Smooth muscle cell (in vitro differentiated cells): Measurements from ENCODE around the gene STX4. TPM values are rescaled to one million over a fixed set of nuclear protein-coding genes. Genes with fewer than 3 reads are reported as not detected.

Experiments used
- DNase-seq: peaks from one replicate; lab custom pipeline; 2025; ENCODE audit not compliant: unreplicated experiment; lab: John Stamatoyannopoulos, UW
- H2AFZ ChIP-seq: fragments of 200-600 bp; sonication (generic); 2 replicates; pipeline ENCODE4 v1.6.0; 2016; ENCODE audit warnings: antibody characterized with exemption, low read depth, mild to moderate bottlenecking
- H3F3A ChIP-seq: fragments of 200-600 bp; sonication (generic); 2 replicates; pipeline ENCODE4 v1.6.0; 2017; ENCODE audit warnings: antibody characterized with exemption, low read depth
- H3K27ac ChIP-seq: fragments of 200-600 bp; sonication (generic); 2 replicates; pipeline ENCODE4 v1.5.1; 2016; ENCODE audit warnings: low read depth, mild to moderate bottlenecking
- H3K27me3 ChIP-seq: fragments of 200-600 bp; sonication (generic); 2 replicates; pipeline ENCODE4 v1.6.1; 2016; ENCODE audit warnings: low read depth, mild to moderate bottlenecking
- H3K36me3 ChIP-seq: fragments of 200-600 bp; sonication (generic); 2 replicates; pipeline ENCODE4 v1.5.1; 2016; ENCODE audit warnings: low read depth
- H3K4me1 ChIP-seq: fragments of 200-600 bp; sonication (generic); 2 replicates; pipeline ENCODE4 v1.5.1; 2016; ENCODE audit warnings: low read depth
- H3K4me2 ChIP-seq: fragments of 200-600 bp; sonication (generic); 2 replicates; pipeline ENCODE4 v1.6.0; 2016; ENCODE audit warnings: mild to moderate bottlenecking
- H3K4me3 ChIP-seq: fragments of 200-600 bp; sonication (generic); 2 replicates; pipeline ENCODE4 v1.5.1; 2016; ENCODE audit warnings: mild to moderate bottlenecking
- H3K79me2 ChIP-seq: fragments of 200-600 bp; sonication (generic); 2 replicates; pipeline ENCODE4 v1.6.0; 2016; ENCODE audit warnings: low read depth, mild to moderate bottlenecking
- H3K9ac ChIP-seq: fragments of 200-600 bp; sonication (generic); 2 replicates; pipeline ENCODE4 v1.6.0; 2016; ENCODE audit warnings: low read depth
- H3K9me3 ChIP-seq: fragments of 200-600 bp; sonication (generic); replicated peaks from 2 replicates; pipeline ENCODE4 v1.5.1; 2016; ENCODE audit warnings: low read depth
- H4K20me1 ChIP-seq: fragments of 200-600 bp; sonication (generic); 2 replicates; pipeline ENCODE4 v1.6.0; 2016; ENCODE audit warnings: low read depth
- WGBS: methylation state at CpG from one replicate; pipeline ENCODE4 v1.1.7; 2016; ENCODE audit warnings: low lambda C conversion rate; 5-methylcytosine and 5-hydroxymethylcytosine counted together
- polyA plus RNA-seq: library from polyadenylated mRNA; unstranded; fragments of >200 nt; fragmentation: Nextera tagmentation; extraction: Ambion mirVana; gene quantifications from 2 replicates; pipeline ENCODE4 v1.2.1, GENCODE V29; 2016
- total RNA-seq: library from RNA; depleted of rRNA; stranded (reverse); fragments of >200 nt; gene quantifications from 2 replicates; pipeline ENCODE4 v1.2.3, GENCODE V29; 2014
- TF ChIP-seq, protein P1 (sequence below): fragments of 200-600 bp; sonication (generic); IDR thresholded peaks from 2 replicates; pipeline ENCODE4 v1.5.1; 2017; ENCODE audit warnings: borderline replicate concordance, mild to moderate bottlenecking, antibody characterized with exemption; ENCODE audit not compliant: insufficient read depth, poor library complexity, severe bottlenecking

The STX4 gene
- total and polyA plus RNA-seq, 2 experiments from 2014 or later, result 23.1 to 50.6 TPM

DNA sequence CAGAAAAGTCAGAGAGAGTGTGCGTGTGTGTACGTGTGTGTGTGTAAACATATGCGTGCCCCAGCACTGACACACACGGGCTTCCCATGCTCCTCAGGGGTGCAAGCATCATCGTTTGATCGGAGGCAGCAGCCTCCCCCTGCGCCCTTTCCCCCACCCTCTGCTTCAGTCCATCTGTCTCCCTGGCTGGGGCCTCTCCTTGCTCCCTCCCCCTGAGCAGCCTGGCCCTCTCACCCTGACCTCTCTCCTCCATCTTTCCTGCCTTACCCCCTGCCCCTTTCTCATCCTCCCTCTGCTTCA, 27.3 kb upstream of the STX4 start:
- WGBS, result 86% methylated on average over 4 of the region's 7 CpGs
- no peaks in the 10 kb centered on the region for H4K20me1 ChIP-seq
- TF ChIP-seq, protein P1, sequence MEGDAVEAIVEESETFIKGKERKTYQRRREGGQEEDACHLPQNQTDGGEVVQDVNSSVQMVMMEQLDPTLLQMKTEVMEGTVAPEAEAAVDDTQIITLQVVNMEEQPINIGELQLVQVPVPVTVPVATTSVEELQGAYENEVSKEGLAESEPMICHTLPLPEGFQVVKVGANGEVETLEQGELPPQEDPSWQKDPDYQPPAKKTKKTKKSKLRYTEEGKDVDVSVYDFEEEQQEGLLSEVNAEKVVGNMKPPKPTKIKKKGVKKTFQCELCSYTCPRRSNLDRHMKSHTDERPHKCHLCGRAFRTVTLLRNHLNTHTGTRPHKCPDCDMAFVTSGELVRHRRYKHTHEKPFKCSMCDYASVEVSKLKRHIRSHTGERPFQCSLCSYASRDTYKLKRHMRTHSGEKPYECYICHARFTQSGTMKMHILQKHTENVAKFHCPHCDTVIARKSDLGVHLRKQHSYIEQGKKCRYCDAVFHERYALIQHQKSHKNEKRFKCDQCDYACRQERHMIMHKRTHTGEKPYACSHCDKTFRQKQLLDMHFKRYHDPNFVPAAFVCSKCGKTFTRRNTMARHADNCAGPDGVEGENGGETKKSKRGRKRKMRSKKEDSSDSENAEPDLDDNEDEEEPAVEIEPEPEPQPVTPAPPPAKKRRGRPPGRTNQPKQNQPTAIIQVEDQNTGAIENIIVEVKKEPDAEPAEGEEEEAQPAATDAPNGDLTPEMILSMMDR, result no peak
- no peak for DNase-seq
- no peaks in the 10 kb centered on the region for H3F3A ChIP-seq
- H3K4me3 ChIP-seq, result no peak overlapping the region
- H3K36me3 ChIP-seq, result no peaks in the 10 kb centered on the region
- H3K27ac ChIP-seq, result no peak overlapping the region
- H3K9ac ChIP-seq, result no peak overlapping the region
- H3K9me3 ChIP-seq, result no peaks in the 10 kb centered on the region
- H3K79me2 ChIP-seq, result no peaks in the 10 kb centered on the region
- H3K27me3 ChIP-seq, result peaks cover under 1% of the 10 kb centered on the region
- H2AFZ ChIP-seq, result no peak overlapping the region
- H3K4me1 ChIP-seq, result peaks cover 4% of the 10 kb centered on the region
- H3K4me2 ChIP-seq, result no peak overlapping the region

DNA sequence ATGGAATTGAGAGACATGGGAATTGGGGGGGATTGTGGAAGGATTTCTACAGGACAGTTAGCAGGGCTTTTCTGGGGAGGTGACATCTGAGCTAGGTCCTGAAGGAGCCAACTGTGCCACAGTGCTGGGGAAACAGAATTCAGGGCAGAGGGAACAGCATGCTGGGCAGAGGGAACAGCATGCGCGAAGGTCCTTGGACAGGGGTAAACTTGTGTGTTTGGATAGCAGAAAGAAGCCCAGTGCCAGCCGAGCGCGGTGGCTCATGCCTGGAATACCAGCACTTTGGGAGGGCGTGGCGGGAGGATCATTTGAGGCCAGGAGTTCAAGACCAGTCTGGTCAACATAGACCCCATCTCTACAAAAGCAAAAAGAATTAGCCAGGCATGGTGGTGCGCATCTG, 26.8 kb upstream of the STX4 start:
- Histone ChIP-seq H2AFZ (no peak overlapping the region), H3F3A (no peaks in the 10 kb centered on the region), H3K4me3 (no peak overlapping the region), H4K20me1 (no peaks in the 10 kb centered on the region), H3K79me2 (no peaks in the 10 kb centered on the region), H3K27ac (no peak overlapping the region), H3K4me2 (no peak overlapping the region), H3K36me3 (no peaks in the 10 kb centered on the region), H3K27me3 (peaks cover 6% of the 10 kb centered on the region), H3K4me1 (peaks cover 4% of the 10 kb centered on the region), H3K9me3 (no peaks in the 10 kb centered on the region), H3K9ac (no peak overlapping the region)
- WGBS, result 90% methylated on average over 8 of the region's 8 CpGs
- TF ChIP-seq, protein P1, result no peak
- DNase-seq, result no peak

DNA sequence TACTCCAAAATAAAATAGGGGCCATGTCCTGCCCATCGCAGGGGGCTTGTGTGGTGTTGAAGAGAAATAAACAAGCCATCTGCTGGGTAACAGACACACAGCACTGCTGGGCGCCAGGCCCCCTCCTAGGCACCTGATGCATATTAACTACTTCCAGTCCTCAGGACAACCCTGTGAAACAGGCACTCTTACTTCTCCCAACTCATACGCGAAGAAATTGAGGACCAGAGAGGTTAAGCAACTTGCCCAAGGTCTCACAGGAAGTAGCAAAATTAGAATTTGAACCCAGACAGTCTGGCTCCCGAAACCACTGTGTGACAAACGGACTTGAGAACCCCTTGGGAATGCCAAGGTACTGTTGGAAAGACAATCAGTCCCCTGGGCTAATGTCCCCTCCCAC, 25.7 kb upstream of the STX4 start:
- Histone ChIP-seq H3K36me3 (no peaks in the 10 kb centered on the region), H3K27me3 (peaks cover 12% of the 10 kb centered on the region), H3K4me1 (no peaks in the 10 kb centered on the region), H3K27ac (no peak overlapping the region), H4K20me1 (no peaks in the 10 kb centered on the region), H3K4me3 (no peak overlapping the region), H3K9ac (no peak overlapping the region), H3K79me2 (no peaks in the 10 kb centered on the region), H3K4me2 (no peak overlapping the region), H3F3A (no peaks in the 10 kb centered on the region), H2AFZ (no peak overlapping the region), H3K9me3 (no peaks in the 10 kb centered on the region)
- TF ChIP-seq, protein P1, result no peak
- 70% methylated on average over 6 of the region's 6 CpGs for WGBS
- DNase-seq, result no peak

DNA sequence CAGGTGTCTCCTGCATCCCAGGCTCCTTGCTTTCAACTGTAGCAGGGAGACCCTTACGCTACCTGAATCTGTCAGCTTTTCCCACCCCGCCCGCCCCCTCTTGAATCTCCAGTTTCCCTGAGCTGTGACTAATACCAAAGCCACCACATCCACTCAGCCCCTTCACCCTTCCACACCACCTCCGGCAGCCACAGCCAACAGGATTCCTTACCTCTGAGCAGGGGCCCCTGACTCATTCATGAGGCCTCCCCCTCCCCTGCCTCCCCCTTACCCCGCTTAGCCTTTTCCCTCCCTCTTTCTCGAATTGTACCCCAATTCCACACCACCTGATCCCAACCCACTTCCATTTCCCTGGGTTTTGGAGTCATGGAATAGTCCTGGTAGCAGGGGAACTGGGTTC, 25.2 kb upstream of the STX4 start:
- peak overlapping the region; percentile 30 for H3K27ac ChIP-seq
- peaks cover 16% of the 10 kb centered on the region for H3K27me3 ChIP-seq
- no peak overlapping the region for H3K9ac ChIP-seq
- no peaks in the 10 kb centered on the region for H3K4me1 ChIP-seq
- H3K36me3 ChIP-seq, result no peaks in the 10 kb centered on the region
- no peaks in the 10 kb centered on the region for H3K79me2 ChIP-seq
- H3K9me3 ChIP-seq, result no peaks in the 10 kb centered on the region
- no peak overlapping the region for H2AFZ ChIP-seq
- no peaks in the 10 kb centered on the region for H4K20me1 ChIP-seq
- no peak overlapping the region for H3K4me3 ChIP-seq
- 20% methylated on average over 3 of the region's 6 CpGs for WGBS
- no peaks in the 10 kb centered on the region for H3F3A ChIP-seq
- H3K4me2 ChIP-seq, result no peak overlapping the region
- TF ChIP-seq, protein P1, result no peak
- no peak for DNase-seq
